CD1c-positive myeloid dendritic cell (primary cell): ENCODE data around the gene TASOR2.

Experiments used
- DNase-seq: peaks from one replicate; pipeline ENCODE4 v3.0.0-alpha.2; 2016; ENCODE audit errors: extremely low spot score

TASOR2 gene

GRCh38 chr10:5656737-5657579, 27.7 kb upstream of the TASOR2 start:
- no peak for DNase-seq

- DNase-seq: no peak
Observed at GRCh38 chr10:5658871-5659618, 25.6 kb upstream of the TASOR2 start.

- peak; percentile 81 for DNase-seq
Observed at GRCh38 chr10:5659702-5660528, 24.7 kb upstream of the TASOR2 start.

GRCh38 chr10:5661043-5661442, 23.6 kb upstream of the TASOR2 start:
- DNase-seq: no peak

- DNase-seq: no peak
Observed at GRCh38 chr10:5662708-5663579, 21.7 kb upstream of the TASOR2 start.

- DNase-seq: no peak
Observed at GRCh38 chr10:5663692-5664427, 20.8 kb upstream of the TASOR2 start.

GRCh38 chr10:5665373-5666007, 19.1 kb upstream of the TASOR2 start:
- DNase-seq: peak; percentile 59

- DNase-seq: peak; percentile 69
Observed at GRCh38 chr10:5666008-5666840, 18.4 kb upstream of the TASOR2 start, which contains the start of gene ASB13. Gene ASB13, minus strand, starts transcription at chr10:5666595. Its CDS starts 44 bp downstream, at chr10:5666551.

- DNase-seq: no peak
Observed at GRCh38 chr10:5666841-5667630, 17.6 kb upstream of the TASOR2 start.

GRCh38 chr10:5668429-5668828, 16.2 kb upstream of the TASOR2 start:
- no peak for DNase-seq

- no peak for DNase-seq
Observed at GRCh38 chr10:5669604-5670003, 15.0 kb upstream of the TASOR2 start.

- no peak for DNase-seq
Observed at GRCh38 chr10:5670662-5671375, 13.8 kb upstream of the TASOR2 start.

GRCh38 chr10:5678397-5679036, 6.1 kb upstream of the TASOR2 start:
- no peak for DNase-seq

- DNase-seq: no peak
Observed at GRCh38 chr10:5679037-5679435, 5.6 kb upstream of the TASOR2 start.

GRCh38 chr10:5679606-5680005, 5.0 kb upstream of the TASOR2 start:
- no peak for DNase-seq

GRCh38 chr10:5681930-5682329, 2.7 kb upstream of the TASOR2 start:
- no peak for DNase-seq

- no peak for DNase-seq
Observed at GRCh38 chr10:5683065-5683464, 1.6 kb upstream of the TASOR2 start.
